NCI-H146 (cell line): Measurements from ENCODE around the gene PLEKHN1.

Experiments
- DNase-seq: peaks from one replicate; lab custom pipeline; 2025; lab: John Stamatoyannopoulos, UW

The PLEKHN1 gene

DNA sequence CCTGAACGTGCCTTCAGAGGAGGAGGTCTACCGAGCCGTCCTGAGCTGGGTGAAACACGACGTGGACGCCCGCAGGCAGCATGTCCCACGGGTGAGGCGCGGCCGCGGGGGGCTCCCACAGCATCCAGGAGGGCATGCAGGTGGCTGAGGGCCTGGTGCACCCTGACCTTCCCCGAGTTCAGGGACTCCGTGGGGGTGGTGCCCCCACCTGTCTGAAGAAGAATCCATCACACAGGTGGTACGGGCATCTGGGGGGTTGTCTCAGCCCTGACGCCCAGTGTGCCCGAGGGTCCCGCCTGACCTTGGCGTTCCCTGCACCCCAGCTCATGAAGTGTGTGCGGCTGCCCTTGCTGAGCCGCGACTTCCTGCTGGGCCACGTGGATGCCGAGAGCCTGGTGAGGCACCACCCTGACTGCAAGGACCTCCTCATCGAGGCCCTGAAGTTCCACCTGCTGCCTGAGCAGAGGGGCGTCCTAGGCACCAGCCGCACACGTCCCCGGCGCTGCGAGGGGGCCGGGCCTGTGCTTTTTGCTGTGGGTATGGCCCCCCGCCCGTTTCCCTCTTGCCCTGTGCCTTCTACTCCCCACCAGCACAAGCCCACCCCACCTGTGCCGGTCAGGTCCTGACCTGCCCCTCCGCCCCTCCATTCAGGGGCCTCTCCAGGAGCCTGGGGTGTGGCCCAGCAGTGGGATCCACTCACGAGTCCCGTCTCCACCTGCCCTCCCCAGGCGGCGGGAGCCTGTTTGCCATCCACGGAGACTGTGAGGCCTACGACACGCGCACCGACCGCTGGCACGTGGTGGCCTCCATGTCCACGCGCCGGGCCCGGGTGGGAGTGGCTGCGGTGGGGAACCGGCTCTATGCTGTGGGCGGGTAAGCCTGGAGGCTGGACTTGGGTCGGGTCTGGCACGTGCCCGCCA, 3.6 kb upstream of the PLEKHN1 start:
- no peak for DNase-seq

DNA sequence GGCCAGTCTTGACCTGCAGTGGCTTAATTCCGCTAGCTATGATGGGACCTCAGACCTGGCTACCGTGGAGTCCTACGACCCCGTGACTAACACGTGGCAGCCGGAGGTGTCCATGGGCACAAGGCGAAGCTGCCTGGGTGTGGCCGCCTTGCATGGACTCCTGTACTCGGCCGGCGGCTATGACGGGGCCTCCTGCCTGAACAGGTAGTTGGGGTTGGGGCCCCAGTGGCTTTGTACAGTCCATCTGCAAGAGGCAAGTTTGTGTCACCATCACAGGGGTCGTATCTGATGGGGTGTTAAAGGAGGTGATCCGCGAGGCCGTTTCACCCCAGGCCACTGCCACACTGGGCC, 3.0 kb upstream of the PLEKHN1 start:
- no peak for DNase-seq

DNA sequence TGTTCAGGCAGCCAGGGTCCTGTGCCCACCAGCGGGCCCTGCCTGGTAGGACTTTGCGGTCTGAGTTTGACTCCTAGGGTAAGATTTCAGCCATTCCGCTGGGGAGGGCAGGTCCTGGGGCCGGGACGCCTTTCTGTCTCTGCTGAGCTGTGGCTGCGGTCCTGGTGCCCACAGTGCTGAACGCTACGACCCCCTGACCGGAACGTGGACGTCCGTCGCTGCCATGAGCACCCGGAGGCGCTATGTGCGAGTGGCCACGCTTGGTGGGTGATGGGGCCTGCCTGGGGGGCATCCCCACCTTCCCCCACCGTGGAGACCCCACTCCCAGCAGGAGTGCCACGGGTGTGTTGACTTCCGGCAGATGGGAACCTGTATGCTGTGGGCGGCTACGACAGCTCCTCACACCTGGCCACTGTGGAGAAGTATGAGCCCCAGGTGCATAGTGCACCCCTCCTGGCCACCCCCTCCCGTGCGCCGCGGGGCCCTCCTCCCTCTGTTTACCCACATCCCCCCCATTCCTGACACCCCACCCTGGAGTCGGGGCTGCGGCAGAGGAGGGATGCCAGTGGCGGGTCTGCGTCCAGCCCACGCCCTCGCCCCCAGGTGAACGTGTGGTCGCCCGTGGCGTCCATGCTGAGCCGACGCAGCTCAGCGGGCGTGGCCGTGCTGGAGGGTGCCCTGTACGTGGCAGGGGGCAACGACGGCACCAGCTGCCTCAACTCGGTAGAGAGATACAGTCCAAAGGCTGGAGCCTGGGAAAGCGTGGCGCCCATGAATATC, 2.3 kb upstream of the PLEKHN1 start:
- no peak for DNase-seq

DNA sequence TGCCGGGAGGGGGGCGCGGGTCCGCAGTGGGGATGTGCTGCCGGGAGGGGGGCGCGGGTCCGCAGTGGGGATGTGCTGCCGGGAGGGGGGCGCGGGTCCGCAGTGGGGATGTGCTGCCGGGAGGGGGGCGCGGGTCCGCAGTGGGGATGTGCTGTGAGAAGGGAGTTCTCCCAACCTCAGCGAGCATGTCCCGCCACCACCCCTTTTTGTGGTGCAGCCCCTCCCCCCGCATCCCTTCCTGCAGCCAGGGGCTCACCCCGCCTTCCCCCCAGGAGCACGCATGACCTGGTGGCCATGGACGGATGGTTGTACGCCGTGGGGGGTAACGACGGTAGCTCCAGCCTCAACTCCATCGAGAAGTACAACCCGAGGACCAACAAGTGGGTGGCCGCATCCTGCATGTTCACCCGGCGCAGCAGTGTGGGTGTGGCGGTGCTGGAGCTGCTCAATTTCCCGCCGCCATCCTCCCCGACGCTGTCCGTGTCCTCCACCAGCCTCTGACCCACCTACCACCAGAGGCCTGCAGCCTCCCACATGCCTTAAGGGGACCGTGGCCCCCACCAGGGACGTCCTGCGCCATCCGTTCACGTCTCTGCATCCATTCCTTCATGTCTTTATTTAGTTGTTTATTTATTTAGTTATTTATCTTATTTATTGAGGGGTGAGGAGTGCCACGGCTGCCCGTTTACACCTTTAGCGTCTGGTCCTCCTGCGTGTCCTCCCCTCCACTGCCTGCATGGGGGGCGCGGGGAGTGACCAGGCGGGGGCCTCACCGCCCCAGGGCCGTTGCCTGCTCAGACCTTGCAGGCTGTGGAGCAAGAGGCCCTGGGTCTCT, 1.4 kb upstream of the PLEKHN1 start:
- DNase-seq, result no peak

DNA sequence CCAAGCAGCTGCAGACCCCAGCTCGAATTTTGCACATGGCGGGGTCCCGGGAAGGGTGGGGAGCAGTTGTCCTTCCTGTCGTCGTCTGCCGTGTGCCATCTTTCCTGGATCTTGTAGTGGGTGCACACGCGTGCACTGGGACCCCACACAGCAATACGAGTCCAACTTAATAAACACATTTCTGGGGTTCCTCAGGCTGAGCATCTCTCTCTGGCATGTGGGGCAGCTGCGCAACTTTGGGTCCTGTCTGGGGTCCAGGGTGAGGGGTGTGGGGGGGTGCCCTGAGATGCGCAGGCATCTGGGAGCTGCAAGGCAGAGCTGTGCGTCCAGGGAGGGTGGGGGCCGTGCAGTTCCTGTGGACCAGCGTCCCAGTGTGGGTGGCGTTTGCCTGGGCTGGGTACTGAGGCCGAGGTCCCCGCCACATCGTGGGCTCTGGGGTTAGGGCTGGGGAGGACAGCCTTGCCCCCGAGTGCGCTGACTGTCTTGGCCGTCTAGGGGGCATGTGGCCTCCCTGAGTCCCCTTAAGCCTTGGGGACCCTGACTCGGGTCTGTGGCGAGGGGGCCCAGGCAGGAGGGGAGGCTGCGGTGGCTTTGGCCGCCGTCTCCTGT, 652 bp upstream of the PLEKHN1 start:
- DNase-seq, result no peak

DNA sequence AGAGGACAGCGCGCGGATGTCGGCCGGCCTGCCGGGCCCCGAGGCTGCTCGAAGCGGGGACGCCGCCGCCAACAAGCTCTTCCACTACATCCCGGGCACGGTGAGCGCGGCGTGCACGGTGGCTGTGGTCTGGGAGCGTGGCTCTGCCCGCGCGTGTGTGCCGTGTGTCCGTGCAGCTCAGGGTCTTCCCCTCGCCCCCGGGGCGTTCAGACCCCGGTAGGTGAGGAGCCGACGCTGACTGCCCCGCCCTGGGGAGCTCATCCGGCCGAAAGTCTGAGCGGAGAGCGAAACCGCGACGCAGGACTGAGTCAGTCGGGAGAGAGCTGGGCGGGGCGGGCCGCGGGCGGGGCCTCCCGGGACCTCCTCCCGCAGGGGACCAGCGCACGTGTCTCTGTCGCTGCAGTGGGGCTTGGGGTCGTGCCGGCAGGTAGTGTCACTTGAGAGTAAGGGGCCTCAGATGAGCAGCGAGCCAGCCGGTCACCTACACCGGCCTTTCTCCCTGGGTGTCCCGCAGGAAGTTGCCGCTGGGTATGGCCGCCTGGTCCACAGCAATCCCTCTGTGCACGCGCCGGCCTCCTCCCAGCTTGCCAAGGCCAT, 520 bp downstream of the PLEKHN1 start:
- DNase-seq, result no peak

DNA sequence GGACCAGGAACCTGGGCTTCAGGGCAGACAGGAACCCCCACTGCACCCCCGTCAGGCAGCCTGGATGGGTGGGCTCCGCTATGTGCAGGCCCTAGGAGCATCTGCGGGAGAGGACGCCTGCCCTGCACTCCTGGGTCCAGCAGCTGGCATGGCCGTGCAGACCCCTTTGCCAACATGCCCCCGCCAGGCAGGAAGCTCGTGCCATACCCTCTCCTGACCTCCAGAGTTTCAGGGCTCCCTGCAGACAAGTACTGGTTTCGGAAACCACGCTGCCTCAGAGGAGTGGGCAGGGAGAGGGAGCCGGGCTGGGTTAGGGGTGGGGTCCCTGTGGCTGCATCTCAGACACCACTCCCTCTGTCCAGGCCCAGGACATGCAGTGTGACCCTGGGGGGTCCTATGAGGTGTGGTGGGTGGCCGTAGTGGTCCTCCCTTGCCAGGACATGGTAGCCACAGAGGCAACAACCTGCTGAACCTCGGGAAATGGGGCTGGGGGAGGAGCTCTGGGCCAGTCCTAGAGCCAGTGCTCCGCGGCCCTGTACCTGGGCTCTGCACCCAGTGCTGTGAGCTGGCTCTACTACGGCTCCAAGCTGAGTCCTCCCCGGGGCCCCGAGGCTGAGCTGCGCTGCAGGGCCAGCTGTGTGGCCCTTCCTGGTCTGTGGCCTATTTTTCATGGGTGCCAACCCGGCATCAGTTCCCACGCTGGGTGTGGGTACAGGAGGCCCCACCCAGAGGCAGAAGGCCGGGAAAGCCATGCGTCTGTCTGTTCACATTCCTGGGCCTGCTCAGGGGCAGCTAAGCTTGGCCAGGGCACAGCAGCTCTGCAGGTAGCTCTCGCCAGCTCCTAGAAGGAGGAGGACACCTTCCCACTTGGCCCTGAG, 1.4 kb downstream of the PLEKHN1 start:
- DNase-seq, result no peak

DNA sequence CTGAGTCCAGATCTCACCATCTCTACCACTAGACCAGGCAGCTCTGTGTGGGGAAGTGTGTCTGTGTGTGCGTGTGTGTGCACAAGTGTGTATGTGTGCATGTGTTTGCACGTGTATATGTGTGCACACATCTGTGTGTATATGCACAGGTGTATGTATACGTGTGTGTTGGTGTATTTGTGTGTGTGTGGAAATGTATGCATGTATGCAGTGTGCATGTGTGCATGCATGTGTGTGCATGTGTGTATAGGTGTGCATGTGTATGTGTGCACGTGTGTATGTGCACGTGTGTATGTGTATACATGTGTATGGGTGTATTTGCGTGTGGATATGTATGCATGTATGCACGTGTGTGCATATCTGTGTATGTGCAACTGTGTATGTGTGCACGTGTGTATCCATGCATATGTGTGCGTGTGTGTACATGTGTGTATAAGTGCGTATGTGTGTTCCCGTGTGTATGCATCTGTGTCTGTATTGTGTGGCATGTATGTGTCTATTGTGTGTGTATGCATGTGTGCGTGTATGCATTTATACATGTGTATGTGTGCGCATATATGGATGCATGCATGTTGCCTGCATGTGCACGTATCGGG, 3.1 kb downstream of the PLEKHN1 start:
- no peak for DNase-seq

DNA sequence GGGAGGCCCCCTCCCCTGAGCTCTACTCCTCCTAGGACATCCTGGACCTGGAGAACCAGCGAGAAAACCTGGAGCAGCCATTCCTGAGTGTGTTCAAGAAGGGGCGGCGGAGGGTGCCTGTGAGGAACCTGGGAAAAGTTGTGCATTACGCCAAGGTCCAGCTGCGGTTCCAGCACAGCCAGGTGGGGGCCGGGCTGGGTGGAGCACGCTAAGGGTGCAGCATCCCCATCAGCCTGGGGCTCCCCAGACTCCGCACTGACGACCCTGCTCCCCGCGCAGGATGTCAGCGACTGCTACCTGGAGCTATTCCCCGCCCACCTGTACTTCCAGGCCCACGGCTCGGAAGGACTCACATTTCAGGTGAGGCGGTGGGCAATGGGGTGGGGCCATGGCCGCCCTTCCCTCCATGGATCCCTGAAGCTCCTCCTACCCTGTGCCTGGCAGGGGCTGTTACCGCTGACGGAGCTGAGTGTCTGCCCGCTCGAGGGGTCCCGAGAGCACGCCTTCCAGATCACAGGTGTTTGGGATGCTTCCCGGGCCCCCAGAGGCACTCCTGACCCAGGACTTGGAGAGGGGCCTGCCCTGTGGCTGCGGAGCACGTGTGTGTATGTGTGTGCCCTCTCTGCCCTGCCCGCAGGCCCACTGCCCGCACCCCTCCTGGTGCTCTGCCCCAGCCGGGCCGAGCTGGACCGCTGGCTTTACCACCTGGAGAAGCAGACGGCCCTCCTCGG, 4.1 kb downstream of the PLEKHN1 start:
- DNase-seq, result no peak

DNA sequence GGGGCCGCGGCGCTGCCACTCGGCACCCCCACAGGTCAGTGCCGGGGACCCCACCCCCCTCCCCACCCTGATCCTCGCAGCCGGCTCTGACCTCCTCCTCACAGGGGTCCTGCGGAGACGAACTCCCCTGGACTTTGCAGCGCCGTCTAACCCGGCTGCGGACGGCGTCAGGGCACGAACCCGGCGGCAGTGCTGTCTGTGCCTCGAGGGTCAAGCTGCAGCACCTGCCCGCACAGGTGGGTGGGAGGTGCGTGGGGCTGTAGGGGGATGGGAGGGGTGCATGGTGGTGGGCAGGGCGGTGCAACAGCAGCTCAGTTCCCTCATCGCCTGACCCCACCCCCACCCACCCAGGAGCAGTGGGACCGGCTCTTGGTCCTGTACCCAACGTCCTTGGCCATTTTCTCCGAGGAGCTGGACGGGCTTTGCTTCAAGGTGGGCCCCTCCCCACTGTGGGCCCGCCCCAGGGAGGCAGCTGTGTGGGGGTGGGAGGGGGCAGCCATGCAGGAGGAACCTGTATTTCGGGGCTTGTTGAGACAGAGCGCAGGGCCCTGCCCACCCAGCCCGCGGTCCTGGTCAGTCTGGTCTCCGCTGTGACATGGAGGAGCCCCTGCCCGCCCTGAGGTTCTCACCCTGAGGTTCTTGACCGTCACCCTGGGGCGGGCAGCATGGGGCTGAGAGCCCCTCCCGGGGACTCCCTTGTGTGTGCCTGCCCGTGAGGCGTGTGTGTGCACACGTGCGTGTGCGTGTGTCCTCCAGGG, 4.9 kb downstream of the PLEKHN1 start:
- no peak for DNase-seq

DNA sequence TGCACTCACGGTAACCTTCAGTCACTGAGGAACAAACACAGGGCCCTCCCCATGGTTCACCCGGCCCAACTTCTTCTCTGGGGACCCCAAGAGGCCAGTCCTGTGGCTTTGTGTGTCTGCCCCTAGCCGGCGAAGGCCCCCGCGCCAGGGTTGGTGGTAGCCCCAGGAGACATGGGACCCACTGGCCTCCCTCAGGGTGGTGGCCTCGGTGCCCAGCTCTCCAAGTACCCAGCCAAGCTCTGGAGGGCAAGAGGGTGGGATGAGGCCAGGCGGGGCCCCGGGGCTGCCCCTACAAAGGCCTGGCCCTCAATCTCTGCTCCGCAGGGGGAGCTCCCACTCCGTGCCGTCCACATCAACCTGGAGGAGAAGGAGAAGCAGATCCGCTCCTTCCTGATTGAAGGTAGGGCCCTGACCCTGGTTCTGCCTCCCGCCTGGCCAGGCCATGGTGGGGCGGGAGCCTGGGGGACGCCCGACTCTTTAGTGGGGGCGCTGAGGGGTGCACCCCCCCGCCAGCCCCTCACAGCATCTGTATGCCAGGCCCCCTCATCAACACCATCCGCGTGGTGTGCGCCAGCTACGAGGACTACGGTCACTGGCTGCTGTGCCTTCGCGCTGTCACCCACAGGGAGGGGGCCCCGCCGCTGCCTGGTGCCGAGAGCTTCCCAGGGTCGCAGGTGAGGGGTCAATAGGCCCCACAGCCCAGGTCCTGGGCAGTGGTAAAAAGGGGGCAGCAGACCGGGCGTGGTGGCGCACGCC, 5.6 kb downstream of the PLEKHN1 start:
- no peak for DNase-seq

DNA sequence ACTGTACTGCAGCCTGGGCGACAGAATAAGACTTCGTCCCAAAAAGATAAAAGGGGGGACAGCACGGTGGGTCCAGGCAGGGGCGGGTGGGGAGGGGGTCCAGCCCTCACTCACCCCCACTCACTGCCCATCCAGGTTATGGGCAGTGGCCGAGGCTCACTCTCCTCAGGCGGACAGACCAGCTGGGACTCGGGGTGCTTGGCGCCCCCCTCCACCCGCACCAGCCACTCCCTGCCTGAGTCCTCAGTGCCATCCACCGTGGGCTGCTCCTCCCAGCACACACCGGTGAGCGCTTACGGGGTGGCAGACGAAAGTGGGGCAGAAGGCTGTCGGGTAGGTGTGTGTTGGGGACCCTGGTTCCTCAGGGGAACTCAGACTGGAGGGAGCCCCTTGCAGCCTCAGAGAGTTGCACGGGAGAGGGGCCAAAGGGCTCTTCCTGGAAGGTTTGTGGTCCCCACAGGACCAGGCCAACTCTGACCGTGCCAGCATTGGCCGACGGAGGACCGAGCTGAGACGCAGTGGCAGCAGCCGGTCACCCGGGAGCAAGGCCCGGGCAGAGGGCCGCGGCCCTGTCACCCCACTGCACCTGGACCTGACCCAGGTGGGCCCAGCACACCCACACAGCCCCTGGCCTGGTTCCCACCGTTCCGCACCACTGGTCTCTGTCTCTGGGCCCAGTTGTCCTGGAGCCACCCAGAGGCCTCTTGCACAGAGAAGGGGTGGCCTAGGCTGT, 6.6 kb downstream of the PLEKHN1 start:
- DNase-seq, result no peak

DNA sequence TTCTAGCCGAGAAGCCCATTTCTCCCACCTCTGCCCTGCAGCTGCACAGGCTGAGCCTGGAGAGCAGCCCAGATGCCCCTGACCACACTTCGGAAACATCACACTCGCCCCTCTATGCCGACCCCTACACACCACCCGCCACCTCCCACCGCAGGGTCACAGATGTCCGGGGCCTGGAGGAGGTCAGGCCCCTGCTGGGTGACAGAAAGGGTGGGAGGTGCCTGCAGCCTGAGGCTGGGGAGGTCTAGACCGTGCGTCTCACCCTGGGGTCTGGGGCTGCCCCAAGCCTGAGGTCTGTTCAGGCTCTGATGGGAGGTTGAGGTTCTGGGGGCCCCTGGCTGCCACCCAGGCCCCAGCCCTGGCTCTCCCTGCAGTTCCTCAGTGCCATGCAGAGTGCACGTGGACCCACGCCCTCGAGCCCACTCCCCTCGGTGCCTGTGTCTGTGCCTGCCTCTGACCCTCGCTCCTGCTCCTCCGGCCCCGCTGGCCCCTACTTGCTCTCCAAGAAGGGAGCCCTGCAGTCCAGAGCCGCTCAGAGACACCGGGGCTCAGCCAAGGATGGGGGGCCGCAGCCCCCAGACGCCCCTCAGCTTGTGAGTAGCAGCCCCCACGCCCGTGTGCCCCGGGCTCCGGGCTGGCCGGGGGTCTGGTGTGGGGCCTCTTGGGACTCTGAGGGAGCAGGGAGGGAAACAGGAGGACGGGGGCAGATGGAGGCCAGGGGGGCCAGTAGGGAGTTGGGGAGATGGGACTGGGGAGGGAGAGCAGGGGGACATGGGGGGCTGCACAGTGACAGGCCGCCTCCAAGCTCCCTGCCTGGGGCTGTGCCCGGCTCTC, 7.4 kb downstream of the PLEKHN1 start:
- DNase-seq, result no peak

DNA sequence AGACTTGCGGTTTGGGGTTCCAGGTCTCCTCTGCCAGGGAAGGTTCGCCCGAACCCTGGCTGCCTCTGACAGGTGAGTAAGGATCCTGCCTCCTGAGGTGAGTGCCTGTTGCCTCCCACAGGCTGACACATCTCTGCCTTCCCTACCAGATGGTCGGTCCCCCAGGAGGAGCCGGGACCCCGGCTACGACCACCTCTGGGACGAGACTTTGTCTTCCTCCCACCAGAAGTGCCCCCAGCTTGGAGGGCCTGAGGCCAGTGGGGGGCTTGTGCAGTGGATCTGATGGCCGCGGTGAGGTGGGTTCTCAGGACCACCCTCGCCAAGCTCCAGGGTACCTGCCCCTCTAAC, 8.0 kb downstream of the PLEKHN1 start:
- no peak for DNase-seq

DNA sequence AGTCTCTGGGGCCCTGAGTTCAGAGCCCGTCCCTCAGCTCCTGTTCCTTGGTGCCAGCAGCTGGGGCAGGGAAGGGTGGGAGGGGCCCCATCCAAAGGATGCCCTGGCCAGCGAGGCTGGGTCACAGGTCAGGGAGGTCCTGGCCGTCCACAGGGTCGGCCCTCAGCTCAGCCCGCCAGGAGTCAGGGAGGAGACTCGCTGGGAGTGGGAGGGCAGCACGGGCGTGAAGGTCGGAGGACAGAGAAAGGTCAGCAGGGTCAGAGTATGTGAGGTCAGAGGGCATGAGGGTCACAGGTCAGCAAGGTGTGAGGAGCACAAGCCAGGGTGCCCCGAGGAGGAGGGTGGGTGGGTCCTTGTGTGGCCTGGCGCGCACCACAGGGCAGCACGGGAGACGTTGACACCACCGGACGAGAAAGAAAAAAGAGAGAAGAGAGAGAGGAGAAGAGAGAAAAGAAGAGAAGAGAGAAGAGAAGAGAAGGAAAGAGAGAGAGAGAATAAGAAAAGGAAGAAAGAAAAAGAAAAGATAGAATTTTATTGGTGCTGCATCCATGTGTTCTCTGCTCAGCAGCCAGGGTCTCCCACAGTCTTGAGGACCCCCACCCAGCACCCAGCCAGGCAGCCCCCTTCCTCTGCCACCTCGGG, 8.5 kb downstream of the PLEKHN1 start:
- DNase-seq, result no peak

DNA sequence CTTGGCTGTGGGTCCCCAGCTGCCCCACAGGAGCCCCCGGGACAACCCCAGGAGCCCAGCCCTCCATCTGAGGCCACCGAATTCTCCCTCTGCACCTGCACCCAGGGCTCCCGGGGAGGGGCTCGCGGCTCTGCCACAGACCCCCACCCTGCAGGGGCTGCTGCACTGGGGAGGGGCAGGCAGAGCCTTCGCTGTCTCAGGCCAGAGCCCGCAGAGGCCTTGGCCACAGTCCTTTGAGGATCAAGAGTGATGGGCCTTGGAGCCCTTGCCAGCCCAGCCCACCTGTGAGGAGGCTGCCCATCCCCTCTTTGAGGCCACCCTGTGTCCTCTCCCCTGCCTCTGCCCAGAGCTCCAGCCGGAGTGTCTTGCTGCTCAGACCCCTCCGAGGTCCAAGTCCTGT, 9.1 kb downstream of the PLEKHN1 start:
- DNase-seq, result no peak
